HEK293T (cell line): Measurements from ENCODE around the gene SEMA3D.

Experiments used
- CTCF ChIA-PET: fragments of 350-600 bp; formaldehyde crosslinking; extraction: SDS; loops from one replicate; lab custom pipeline; 2021; ENCODE audit warnings: antibody characterized with exemption, inconsistent platforms; lab: Yijun Ruan, JAX
- POLR2A ChIA-PET: fragments of 350-600 bp; formaldehyde crosslinking; extraction: SDS; loops from one replicate; lab custom pipeline; 2020; ENCODE audit warnings: antibody characterized with exemption, inconsistent platforms; lab: Yijun Ruan, JAX
- DNase-seq: peaks from one replicate; pipeline ENCODE4 v3.0.0; 2012; ENCODE audit warnings: mixed read lengths; ENCODE audit errors: extremely low spot score
- ARNT ChIP-seq: fragments of 450-650 bp; IDR thresholded peaks from 2 replicates; pipeline ENCODE4 v1.6.1; 2017; ENCODE audit warnings: mild to moderate bottlenecking
- BHLHE40 ChIP-seq: fragments of 450-650 bp; IDR thresholded peaks from 2 replicates; pipeline ENCODE4 v1.6.1; 2016; ENCODE audit warnings: mild to moderate bottlenecking, moderate library complexity, borderline replicate concordance
- CTBP1 ChIP-seq: fragments of 450-650 bp; IDR thresholded peaks from 2 replicates; pipeline ENCODE4 v1.6.1; 2016; ENCODE audit warnings: borderline replicate concordance
- ELF4 ChIP-seq: fragments of 450-650 bp; IDR thresholded peaks from 2 replicates; pipeline ENCODE4 v1.6.1; 2017; ENCODE audit warnings: antibody characterized with exemption
- FOXA1 ChIP-seq: fragments of 450-650 bp; IDR thresholded peaks from 2 replicates; pipeline ENCODE4 v1.6.1; 2016; ENCODE audit warnings: mild to moderate bottlenecking
- FOXK2 ChIP-seq: fragments of 450-650 bp; IDR thresholded peaks from 2 replicates; pipeline ENCODE4 v1.6.1; 2016; ENCODE audit warnings: mild to moderate bottlenecking
- FOXM1 ChIP-seq: fragments of 450-650 bp; IDR thresholded peaks from 2 replicates; pipeline ENCODE4 v1.6.1; 2017; ENCODE audit warnings: mild to moderate bottlenecking, borderline replicate concordance
- HDGF ChIP-seq: fragments of 450-650 bp; IDR thresholded peaks from 2 replicates; pipeline ENCODE4 v1.6.1; 2017; ENCODE audit warnings: antibody characterized with exemption, borderline replicate concordance
- L3MBTL2 ChIP-seq: fragments of 450-650 bp; conservative IDR thresholded peaks from 2 replicates; pipeline ENCODE4 v1.6.1; 2016; ENCODE audit warnings: mild to moderate bottlenecking
- LEF1 ChIP-seq: fragments of 450-650 bp; IDR thresholded peaks from 2 replicates; pipeline ENCODE4 v1.6.1; 2017; ENCODE audit warnings: mild to moderate bottlenecking, borderline replicate concordance
- NFRKB ChIP-seq: fragments of 450-650 bp; IDR thresholded peaks from 2 replicates; pipeline ENCODE4 v1.6.1; 2016; ENCODE audit warnings: mild to moderate bottlenecking, moderate library complexity
- SP1 ChIP-seq: fragments of 450-650 bp; IDR thresholded peaks from 2 replicates; pipeline ENCODE4 v1.6.1; 2017
- SUZ12 ChIP-seq: fragments of 450-650 bp; IDR thresholded peaks from 2 replicates; pipeline ENCODE4 v1.6.1; 2016; ENCODE audit warnings: mild to moderate bottlenecking
- TARDBP ChIP-seq: fragments of 450-650 bp; IDR thresholded peaks from 2 replicates; pipeline ENCODE4 v1.6.1; 2016
- ZNF384 ChIP-seq: fragments of 450-650 bp; IDR thresholded peaks from 2 replicates; pipeline ENCODE4 v1.6.1; 2016
- TF ChIP-seq, protein P1 (sequence below): fragments of 450-650 bp; IDR thresholded peaks from 2 replicates; pipeline ENCODE4 v1.6.1; 2016

Gene SEMA3D

GRCh38 chr7:85095366-85095765 is 91.5 kb downstream of the SEMA3D start:
- POLR2A ChIA-PET: no interaction called here

DNA sequence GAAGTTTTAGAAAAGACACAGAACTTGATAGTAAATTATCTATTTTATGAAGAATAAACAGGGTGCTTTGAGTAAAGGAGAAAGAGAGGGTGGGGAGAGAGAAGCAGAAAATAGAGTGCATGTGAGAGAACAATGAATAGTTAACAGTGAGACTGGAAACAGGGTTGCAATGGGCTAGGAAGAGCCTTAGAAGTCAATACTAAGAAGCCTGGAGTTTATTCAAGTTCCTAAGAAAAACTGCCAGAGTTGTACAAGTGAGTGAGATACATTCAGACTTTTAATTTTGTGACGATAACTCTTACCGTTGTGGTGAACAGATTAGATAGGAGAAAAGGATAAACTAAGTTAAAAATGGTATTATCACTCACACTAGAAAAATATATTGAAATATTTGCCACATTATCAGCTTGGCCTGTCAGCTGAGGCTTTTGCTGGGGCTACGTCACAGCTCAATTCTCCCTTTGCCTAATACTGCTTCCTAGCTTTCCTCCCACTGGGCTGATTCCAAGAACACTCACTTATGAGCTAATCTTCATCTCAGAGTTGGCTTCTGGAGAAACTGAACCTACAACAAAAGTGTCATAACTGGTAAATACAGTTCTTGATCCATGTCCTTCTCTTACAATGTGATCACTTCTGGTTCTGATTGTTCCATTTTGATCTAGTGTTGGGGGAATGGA is 92.7 kb downstream of the SEMA3D start:
- ChIA-PET CTCF (interaction anchor here (0.6 kb wide), 1 partner anchor 882 kb away, joined by 6 read pairs; no protein-coding TSS in a partner anchor), POLR2A (no interaction called here)
- TF ChIP-seq ELF4: no peak
- DNase-seq: no peak

More at GRCh38 chr7:85095366-85095765, 91.5 kb downstream of the SEMA3D start:
- DNase-seq: no peak
- TF ChIP-seq SP1 (no peak), L3MBTL2 (no peak), CTBP1 (no peak), LEF1 (no peak), HDGF (no peak), ARNT (no peak), TARDBP (no peak), FOXM1 (no peak), ZNF384 (no peak), BHLHE40 (no peak), NFRKB (no peak), FOXA1 (no peak), ELF4 (no peak), SUZ12 (no peak), FOXK2 (no peak)
- TF ChIP-seq, protein P1, sequence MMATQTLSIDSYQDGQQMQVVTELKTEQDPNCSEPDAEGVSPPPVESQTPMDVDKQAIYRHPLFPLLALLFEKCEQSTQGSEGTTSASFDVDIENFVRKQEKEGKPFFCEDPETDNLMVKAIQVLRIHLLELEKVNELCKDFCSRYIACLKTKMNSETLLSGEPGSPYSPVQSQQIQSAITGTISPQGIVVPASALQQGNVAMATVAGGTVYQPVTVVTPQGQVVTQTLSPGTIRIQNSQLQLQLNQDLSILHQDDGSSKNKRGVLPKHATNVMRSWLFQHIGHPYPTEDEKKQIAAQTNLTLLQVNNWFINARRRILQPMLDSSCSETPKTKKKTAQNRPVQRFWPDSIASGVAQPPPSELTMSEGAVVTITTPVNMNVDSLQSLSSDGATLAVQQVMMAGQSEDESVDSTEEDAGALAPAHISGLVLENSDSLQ: no peak
- CTCF ChIA-PET: no interaction called here

DNA sequence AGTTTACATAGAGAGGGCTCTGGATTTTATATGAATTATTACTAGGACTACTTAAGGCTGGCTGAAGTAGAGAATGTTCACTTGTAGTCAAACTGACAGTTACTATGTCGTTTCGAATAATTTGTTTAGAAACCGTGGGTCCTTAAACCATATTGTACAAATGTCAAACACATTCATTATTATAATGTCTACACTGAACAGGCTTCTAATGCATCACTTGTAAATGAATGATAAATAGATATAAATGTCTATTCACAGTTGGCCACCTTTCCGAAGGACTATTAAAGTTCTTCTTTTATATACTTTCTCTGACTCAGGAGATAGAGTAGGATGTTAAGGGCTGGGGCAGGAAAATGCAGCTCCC is 95.3 kb downstream of the SEMA3D start:
- TF ChIP-seq LEF1 (no peak), TARDBP (no peak), ARNT (no peak), SUZ12 (no peak), ZNF384 (no peak), NFRKB (no peak), CTBP1 (no peak), ELF4 (no peak), FOXA1 (no peak), FOXK2 (no peak), SP1 (no peak), HDGF (no peak), L3MBTL2 (no peak), BHLHE40 (no peak), FOXM1 (no peak)
- TF ChIP-seq, protein P1: no peak
- POLR2A ChIA-PET: no interaction called here
- CTCF ChIA-PET: no interaction called here
- no peak for DNase-seq

DNA sequence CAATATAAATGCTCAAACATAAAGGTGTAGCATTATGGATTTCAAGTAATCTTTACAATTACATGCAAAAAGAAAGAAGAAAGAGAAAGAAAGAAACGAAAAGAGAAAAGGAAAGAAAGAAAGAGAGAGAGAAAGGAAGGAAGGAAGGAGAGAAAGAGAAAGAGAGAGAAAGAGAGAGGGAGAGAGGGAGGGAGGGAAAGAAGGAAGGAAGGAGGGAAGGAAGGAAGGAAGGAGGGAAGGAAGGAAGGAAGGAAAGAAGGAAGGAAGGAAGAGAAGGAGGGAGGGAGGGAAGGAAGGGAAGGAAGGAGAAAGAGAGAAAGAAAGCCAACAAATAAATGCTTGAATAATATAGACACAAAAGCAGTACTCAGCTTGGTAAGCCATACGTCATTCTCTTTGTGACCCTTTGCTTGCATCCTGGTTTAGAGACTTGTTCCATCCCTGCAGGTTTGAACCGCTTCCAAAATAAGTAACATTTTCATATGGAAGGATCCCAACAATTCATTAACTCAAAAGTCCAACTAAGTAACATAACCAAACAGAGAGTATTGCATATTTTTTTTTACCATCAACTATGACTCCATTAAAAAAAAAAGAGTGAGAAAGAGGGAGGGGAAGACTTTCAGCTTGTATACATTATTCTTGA is 95.8 kb downstream of the SEMA3D start:
- ChIA-PET POLR2A (no interaction called here), CTCF (no interaction called here)
- TF ChIP-seq SUZ12 (no peak), ARNT (no peak), ZNF384 (no peak), ELF4 (no peak), BHLHE40 (no peak), TARDBP (no peak), FOXM1 (no peak), LEF1 (no peak), HDGF (no peak), CTBP1 (no peak), NFRKB (no peak), FOXA1 (no peak), SP1 (no peak), L3MBTL2 (no peak), FOXK2 (no peak)
- TF ChIP-seq, protein P1: no peak
- no peak for DNase-seq

DNA sequence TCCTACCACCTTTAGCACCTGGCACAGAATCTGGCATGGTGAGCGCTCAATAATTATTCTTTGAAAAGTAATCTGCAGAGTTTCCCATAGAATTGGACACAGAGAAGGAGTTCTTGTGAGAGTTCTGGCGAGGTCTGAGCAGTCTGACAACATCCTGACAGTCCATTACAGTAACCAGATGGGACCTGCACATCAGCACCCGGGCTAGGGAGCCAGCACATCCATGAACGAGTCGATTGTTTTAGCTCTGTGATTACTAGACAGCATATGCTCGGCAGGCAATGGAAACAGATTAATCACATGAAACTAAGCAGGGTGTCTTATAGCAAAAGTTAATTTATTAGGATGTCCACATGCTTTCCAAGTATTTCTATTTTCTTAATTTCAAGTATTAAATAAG is 96.7 kb downstream of the SEMA3D start:
- ChIA-PET POLR2A (no interaction called here), CTCF (no interaction called here)
- DNase-seq: no peak

More for the DNA sequence above, 96.7 kb downstream of the SEMA3D start:
- no peak for TF ChIP-seq HDGF
- TF ChIP-seq NFRKB: no peak
- no peak for TF ChIP-seq LEF1
- TF ChIP-seq FOXM1: no peak
- no peak for TF ChIP-seq CTBP1
- TF ChIP-seq, protein P1: no peak
